ENCODE measurements around the gene WFDC2.

The WFDC2 gene

GRCh38 chr20:45469336-45470261 is at the start of gene WFDC2:
Gene WFDC2 (plus strand): TSS chr20:45469753. CDS start chr20:45469782, 29 bp downstream.
- Histone ChIP-seq H3K27ac (ENCODE audit: low read depth, low read length) (peak within 1 kb of the TSS; percentile 21), H3K36me3 (ENCODE audit: control insufficient read depth, insufficient read depth, low read length) (no peaks in the 10 kb centered on the region), H3K4me1 (ENCODE audit: control insufficient read depth, insufficient read depth, low read length) (peaks cover 14% of the 10 kb centered on the region), H3K27me3 (ENCODE audit: control insufficient read depth, insufficient read depth, low read length) (peaks cover 25% of the 10 kb centered on the region), H3K4me3 (ENCODE audit: low read depth, low read length) (peak within 1 kb of the TSS; percentile 67), H3K9me3 (ENCODE audit: control insufficient read depth, insufficient read depth, low read length) (no peaks in the 10 kb centered on the region), H3K9ac (ENCODE audit: low read depth, low read length) (peak within 1 kb of the TSS; percentile 26)

- no peak overlapping the region for H3K9ac ChIP-seq (ENCODE audit: low read depth, low read length)
- H3K36me3 ChIP-seq (ENCODE audit: control insufficient read depth, insufficient read depth, low read length): peaks cover 63% of the 10 kb centered on the region
- H3K27ac ChIP-seq (ENCODE audit: low read depth, low read length): no peak overlapping the region
These were observed 49.4 kb upstream of the WFDC2 start for GRCh38 chr20:45420125-45420524.

DNA sequence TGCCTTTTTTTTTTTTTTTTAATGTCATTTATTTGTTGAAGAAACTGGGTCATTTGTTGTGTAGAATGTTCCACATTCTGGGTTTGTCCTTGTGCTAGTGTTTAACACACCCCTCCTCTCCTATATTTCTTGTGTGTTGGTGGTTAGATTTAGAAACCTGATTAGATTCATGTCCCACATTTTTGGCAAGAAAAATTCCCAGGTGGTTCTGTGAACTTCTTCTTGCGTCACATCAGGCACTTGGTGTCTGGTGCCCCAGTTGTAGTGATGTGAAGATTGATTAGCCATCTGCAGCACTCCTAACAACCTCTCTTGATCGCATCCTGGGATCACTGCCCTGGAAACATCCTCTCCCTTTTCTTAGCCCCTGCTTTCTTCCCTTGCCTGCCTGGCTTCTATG is 45.9 kb upstream of the WFDC2 start:
- no peaks in the 10 kb centered on the region for H3K4me1 ChIP-seq (ENCODE audit: control insufficient read depth, insufficient read depth, low read length)
- H3K4me3 ChIP-seq (ENCODE audit: low read depth, low read length): no peak overlapping the region
- no peaks in the 10 kb centered on the region for H3K27me3 ChIP-seq (ENCODE audit: control insufficient read depth, insufficient read depth, low read length)
- no peak overlapping the region for H3K9ac ChIP-seq (ENCODE audit: low read depth, low read length)
- no peaks in the 10 kb centered on the region for H3K9me3 ChIP-seq (ENCODE audit: control insufficient read depth, insufficient read depth, low read length)
- H3K27ac ChIP-seq (ENCODE audit: low read depth, low read length): no peak overlapping the region
- peaks cover 64% of the 10 kb centered on the region for H3K36me3 ChIP-seq (ENCODE audit: control insufficient read depth, insufficient read depth, low read length)

More at GRCh38 chr20:45420125-45420524, 49.4 kb upstream of the WFDC2 start:
- no peak overlapping the region for H3K4me3 ChIP-seq (ENCODE audit: low read depth, low read length)
- peaks cover 9% of the 10 kb centered on the region for H3K4me1 ChIP-seq (ENCODE audit: control insufficient read depth, insufficient read depth, low read length)
- H3K9me3 ChIP-seq (ENCODE audit: control insufficient read depth, insufficient read depth, low read length): no peaks in the 10 kb centered on the region
- no peaks in the 10 kb centered on the region for H3K27me3 ChIP-seq (ENCODE audit: control insufficient read depth, insufficient read depth, low read length)

DNA sequence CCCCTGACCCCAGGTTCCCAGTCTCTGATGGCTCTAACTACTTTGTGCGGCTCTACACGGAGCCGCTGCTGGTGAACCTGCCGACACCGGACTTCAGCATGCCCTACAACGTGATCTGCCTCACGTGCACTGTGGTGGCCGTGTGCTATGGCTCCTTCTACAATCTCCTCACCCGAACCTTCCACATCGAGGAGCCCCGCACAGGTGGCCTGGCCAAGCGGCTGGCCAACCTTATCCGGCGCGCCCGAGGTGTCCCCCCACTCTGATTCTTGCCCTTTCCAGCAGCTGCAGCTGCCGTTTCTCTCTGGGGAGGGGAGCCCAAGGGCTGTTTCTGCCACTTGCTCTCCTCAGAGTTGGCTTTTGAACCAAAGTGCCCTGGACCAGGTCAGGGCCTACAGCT is 44.0 kb upstream of the WFDC2 start:
- no peaks in the 10 kb centered on the region for H3K27me3 ChIP-seq (ENCODE audit: control insufficient read depth, insufficient read depth, low read length)
- no peaks in the 10 kb centered on the region for H3K4me1 ChIP-seq (ENCODE audit: control insufficient read depth, insufficient read depth, low read length)
- no peaks in the 10 kb centered on the region for H3K9me3 ChIP-seq (ENCODE audit: control insufficient read depth, insufficient read depth, low read length)
- no peak overlapping the region for H3K9ac ChIP-seq (ENCODE audit: low read depth, low read length)
- no peak overlapping the region for H3K4me3 ChIP-seq (ENCODE audit: low read depth, low read length)
- no peak overlapping the region for H3K27ac ChIP-seq (ENCODE audit: low read depth, low read length)
- H3K36me3 ChIP-seq (ENCODE audit: control insufficient read depth, insufficient read depth, low read length): peaks cover 48% of the 10 kb centered on the region

- Histone ChIP-seq H3K4me1 (ENCODE audit: control insufficient read depth, insufficient read depth, low read length) (no peaks in the 10 kb centered on the region), H3K4me3 (ENCODE audit: low read depth, low read length) (no peak overlapping the region), H3K9ac (ENCODE audit: low read depth, low read length) (no peak overlapping the region), H3K27me3 (ENCODE audit: control insufficient read depth, insufficient read depth, low read length) (no peaks in the 10 kb centered on the region), H3K27ac (ENCODE audit: low read depth, low read length) (no peak overlapping the region), H3K36me3 (ENCODE audit: control insufficient read depth, insufficient read depth, low read length) (peaks cover 39% of the 10 kb centered on the region), H3K9me3 (ENCODE audit: control insufficient read depth, insufficient read depth, low read length) (no peaks in the 10 kb centered on the region)
These were observed 43.1 kb upstream of the WFDC2 start for GRCh38 chr20:45426320-45427016.

DNA sequence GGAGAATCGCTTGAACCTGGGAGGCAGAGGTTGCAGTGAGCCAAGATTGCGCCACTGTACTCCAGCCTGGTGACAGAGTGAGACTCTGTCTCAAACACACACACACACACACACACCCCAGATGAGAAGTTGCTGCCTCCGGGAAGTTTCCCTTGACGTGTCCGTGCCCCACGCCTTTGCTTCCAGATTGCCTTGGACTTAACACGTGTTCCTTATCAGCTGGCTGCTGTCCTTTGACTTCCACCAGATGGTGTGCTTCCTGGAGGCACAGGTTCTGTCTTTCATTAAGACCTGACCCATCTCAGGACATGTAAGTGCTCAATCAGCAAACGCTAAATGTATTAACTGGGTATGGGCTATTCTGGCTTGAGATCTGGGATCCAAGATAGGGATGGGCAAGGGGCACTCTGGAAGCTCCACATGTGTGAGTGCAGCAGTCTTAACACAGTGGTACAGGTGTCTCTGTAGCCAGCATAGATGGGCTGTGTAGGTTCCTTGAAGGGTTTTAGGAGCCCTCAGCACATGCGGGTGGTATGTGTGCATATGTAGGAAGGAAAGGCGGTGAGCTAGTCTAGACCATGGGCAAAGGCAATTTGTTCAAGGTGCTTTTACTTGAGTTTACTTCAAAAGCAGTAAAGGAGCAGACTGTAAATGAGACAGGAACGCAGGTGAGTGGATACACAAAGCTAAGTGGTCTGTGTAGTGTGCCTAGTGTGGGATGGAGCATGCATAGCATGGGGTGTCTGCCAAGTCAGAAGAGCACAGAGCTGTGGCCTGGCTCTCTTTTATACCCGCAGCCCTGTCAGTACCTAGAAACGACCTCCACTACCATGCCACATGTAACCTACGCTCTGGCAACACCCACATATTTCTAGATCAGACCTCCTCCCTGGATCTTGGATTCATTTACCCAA is 42.1 kb upstream of the WFDC2 start:
- H3K4me1 ChIP-seq (ENCODE audit: control insufficient read depth, insufficient read depth, low read length): no peaks in the 10 kb centered on the region
- H3K27ac ChIP-seq (ENCODE audit: low read depth, low read length): no peak overlapping the region
- H3K9me3 ChIP-seq (ENCODE audit: control insufficient read depth, insufficient read depth, low read length): no peaks in the 10 kb centered on the region
- no peak overlapping the region for H3K4me3 ChIP-seq (ENCODE audit: low read depth, low read length)
- H3K36me3 ChIP-seq (ENCODE audit: control insufficient read depth, insufficient read depth, low read length): peaks cover 29% of the 10 kb centered on the region
- no peaks in the 10 kb centered on the region for H3K27me3 ChIP-seq (ENCODE audit: control insufficient read depth, insufficient read depth, low read length)
- H3K9ac ChIP-seq (ENCODE audit: low read depth, low read length): no peak overlapping the region

DNA sequence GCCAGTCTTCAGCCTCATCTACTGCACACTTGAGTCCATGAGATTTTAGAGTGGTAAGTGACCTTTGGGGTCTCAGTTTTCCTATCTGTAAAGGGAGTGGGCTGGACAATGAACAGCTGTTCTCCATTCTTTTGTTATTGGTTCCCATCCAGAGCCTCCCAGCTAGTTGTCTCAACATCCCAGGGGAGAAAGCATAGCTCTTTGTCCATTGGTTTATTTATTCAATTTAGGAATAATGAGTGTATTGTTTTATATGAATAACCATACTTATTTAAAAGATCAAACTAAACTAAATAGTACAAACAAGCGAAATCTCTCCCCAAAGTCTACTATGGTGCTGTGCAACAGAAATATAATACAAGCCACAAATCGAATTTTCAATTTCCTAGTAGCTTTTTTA is 39.9 kb upstream of the WFDC2 start:
- H3K9me3 ChIP-seq (ENCODE audit: control insufficient read depth, insufficient read depth, low read length): no peaks in the 10 kb centered on the region

GRCh38 chr20:45432294-45432693 is 37.3 kb upstream of the WFDC2 start:
- no peaks in the 10 kb centered on the region for H3K4me1 ChIP-seq (ENCODE audit: control insufficient read depth, insufficient read depth, low read length)
- peaks cover 4% of the 10 kb centered on the region; the same call in 1 of the 2 replicates for H3K36me3 ChIP-seq (ENCODE audit: control insufficient read depth, insufficient read depth, low read length)
- H3K9ac ChIP-seq (ENCODE audit: low read depth, low read length): no peak overlapping the region
- no peaks in the 10 kb centered on the region for H3K27me3 ChIP-seq (ENCODE audit: control insufficient read depth, insufficient read depth, low read length)
- no peak overlapping the region for H3K27ac ChIP-seq (ENCODE audit: low read depth, low read length)
- H3K9me3 ChIP-seq (ENCODE audit: control insufficient read depth, insufficient read depth, low read length): no peaks in the 10 kb centered on the region
- H3K4me3 ChIP-seq (ENCODE audit: low read depth, low read length): no peak overlapping the region

More for the DNA sequence above, 39.9 kb upstream of the WFDC2 start:
- Histone ChIP-seq H3K36me3 (ENCODE audit: control insufficient read depth, insufficient read depth, low read length) (peaks cover 14% of the 10 kb centered on the region), H3K27ac (ENCODE audit: low read depth, low read length) (no peak overlapping the region), H3K4me1 (ENCODE audit: control insufficient read depth, insufficient read depth, low read length) (no peaks in the 10 kb centered on the region), H3K27me3 (ENCODE audit: control insufficient read depth, insufficient read depth, low read length) (no peaks in the 10 kb centered on the region), H3K9ac (ENCODE audit: low read depth, low read length) (no peak overlapping the region), H3K4me3 (ENCODE audit: low read depth, low read length) (no peak overlapping the region)

DNA sequence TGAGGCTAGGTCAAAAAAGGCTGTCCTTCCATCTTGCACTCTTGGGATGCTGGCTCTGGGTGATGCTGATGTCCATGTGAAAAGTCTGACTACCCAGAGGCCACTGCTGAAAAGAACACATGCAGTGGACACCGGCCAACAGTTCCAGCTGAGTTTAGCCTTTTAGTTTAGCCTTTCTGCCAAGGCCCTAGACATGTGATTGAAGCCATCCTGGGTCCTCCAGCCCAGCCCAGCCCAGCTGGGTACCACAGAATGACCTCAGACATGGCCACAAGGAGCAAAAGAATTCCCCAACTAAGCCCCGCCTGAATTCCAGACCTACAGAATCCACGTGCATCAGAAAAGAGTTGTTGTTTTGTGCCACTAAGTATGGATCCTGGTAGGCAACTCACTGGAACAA is 36.2 kb upstream of the WFDC2 start:
- Histone ChIP-seq H3K9ac (ENCODE audit: low read depth, low read length) (no peak overlapping the region), H3K4me3 (ENCODE audit: low read depth, low read length) (no peak overlapping the region), H3K9me3 (ENCODE audit: control insufficient read depth, insufficient read depth, low read length) (no peaks in the 10 kb centered on the region), H3K4me1 (ENCODE audit: control insufficient read depth, insufficient read depth, low read length) (no peaks in the 10 kb centered on the region), H3K36me3 (ENCODE audit: control insufficient read depth, insufficient read depth, low read length) (peaks cover 4% of the 10 kb centered on the region; the same call in 1 of the 2 replicates), H3K27ac (ENCODE audit: low read depth, low read length) (no peak overlapping the region), H3K27me3 (ENCODE audit: control insufficient read depth, insufficient read depth, low read length) (no peaks in the 10 kb centered on the region)

- H3K9ac ChIP-seq (ENCODE audit: low read depth, low read length): no peak overlapping the region
- peaks cover 4% of the 10 kb centered on the region; the same call in 1 of the 2 replicates for H3K36me3 ChIP-seq (ENCODE audit: control insufficient read depth, insufficient read depth, low read length)
- no peak overlapping the region for H3K4me3 ChIP-seq (ENCODE audit: low read depth, low read length)
- no peaks in the 10 kb centered on the region for H3K9me3 ChIP-seq (ENCODE audit: control insufficient read depth, insufficient read depth, low read length)
- H3K27me3 ChIP-seq (ENCODE audit: control insufficient read depth, insufficient read depth, low read length): no peaks in the 10 kb centered on the region
- H3K27ac ChIP-seq (ENCODE audit: low read depth, low read length): no peak overlapping the region
- H3K4me1 ChIP-seq (ENCODE audit: control insufficient read depth, insufficient read depth, low read length): no peaks in the 10 kb centered on the region
These were observed 35.6 kb upstream of the WFDC2 start for GRCh38 chr20:45433976-45434375.

All from HUES48 (cell line).